Erythroblast (primary cell): ENCODE measurements around the gene CRIP2.

Source experiments
- GATA1 ChIP-seq: IDR thresholded peaks from 2 replicates; pipeline ENCODE4 v1.6.1; 2011; ENCODE audit warnings: low read depth, mild to moderate bottlenecking, control low read depth, low read length, moderate library complexity
- POLR2A ChIP-seq: IDR thresholded peaks from 2 replicates; pipeline ENCODE4 v1.6.1; 2011; ENCODE audit warnings: mild to moderate bottlenecking, low read length

GRCh38 chr14:105487449-105487985 lies 12.9 kb downstream of the CRIP2 start:
- TF ChIP-seq POLR2A (no peak), GATA1 (no peak)
